ENCODE results near the gene C7orf25. TPM values are rescaled to one million over a fixed set of nuclear protein-coding genes. Genes with fewer than 3 reads are reported as not detected.

C7orf25 gene
- total and polyA plus RNA-seq, 10 of the 15 experiments (the other 5 are each of a cell fraction or from before 2014, with no cell fraction given) = 0.63 to 3.2 (median 1.7) TPM

GRCh38 chr7:42950417-42950816 is 38.5 kb upstream of the C7orf25 start:
- Histone ChIP-seq H3K79me2 (ENCODE audit: control insufficient read depth, insufficient read depth, low read length) (no peaks in the 10 kb centered on the region), H3K27me3 (replicated peaks in 1 of 2; ENCODE audit: control insufficient read depth in 2 of 2, insufficient read depth in 2 of 2, low read length in 1 of 2) (no peaks in the 10 kb centered on the region), H3K9ac (ENCODE audit: control insufficient read depth, insufficient read depth, low read length) (no peak overlapping the region), H2AFZ (ENCODE audit: control insufficient read depth, low read depth, low read length) (no peak overlapping the region), H3K4me3 (no peak overlapping the region), H3K27ac (ENCODE audit: control insufficient read depth, insufficient read depth) (no peak overlapping the region), H3K4me2 (ENCODE audit: control insufficient read depth, insufficient read depth) (no peak overlapping the region), H4K20me1 (ENCODE audit: control insufficient read depth, insufficient read depth) (no peaks in the 10 kb centered on the region), H3K4me1 (ENCODE audit: control insufficient read depth, insufficient read depth, low read length) (peaks cover 1% of the 10 kb centered on the region; the same call in 1 of the 2 replicates), H3K36me3 (ENCODE audit: control insufficient read depth in 2 of 2, insufficient read depth in 2 of 2, low read length in 1 of 2) (no peaks in the 10 kb centered on the region), H3K9me3 (replicated peaks; ENCODE audit: control insufficient read depth, insufficient read depth, low read length) (no peaks in the 10 kb centered on the region; the same call in 2 of the 3 replicates)
- no peak for ATAC-seq
- in situ Hi-C loops (cut with MboI) (no loop called here), intact Hi-C loops (cut with micrococcal nuclease; ENCODE audit: unreplicated experiment) (no loop called here)
- BruUV-seq (replicated peaks) = no TSS peak
- POLR2A ChIA-PET = no interaction called here
- no peak for FAIRE-seq
- TF ChIP-seq NFIC (IDR thresholded peaks at IDR 0.05; ENCODE audit: low read depth, low read length) (no peak), CEBPZ (IDR thresholded peaks at IDR 0.05; ENCODE audit: low read depth, low read length) (no peak), ZBED1 (IDR thresholded peaks at IDR 0.05; ENCODE audit: borderline replicate concordance) (no peak), SPI1 (IDR thresholded peaks at IDR 0.05; ENCODE audit: borderline replicate concordance, insufficient read depth, low read depth, low read length) (no peak), TCF12 (IDR thresholded peaks at IDR 0.05; ENCODE audit: low read depth, low read length) (no peak), CHD4 (IDR thresholded peaks at IDR 0.05) (no peak), STAT3 (IDR thresholded peaks at IDR 0.05; ENCODE audit: low read depth, low read length) (no peak), EED (IDR thresholded peaks at IDR 0.05; ENCODE audit: low read depth) (no peak), NR2C2 (IDR thresholded peaks at IDR 0.05; ENCODE audit: borderline replicate concordance, control insufficient read depth, insufficient read length, low read depth) (no peak), E2F8 (IDR thresholded peaks at IDR 0.05; ENCODE audit: low read depth, partially characterized antibody) (no peak), BCL3 (IDR thresholded peaks at IDR 0.05; ENCODE audit: borderline replicate concordance, insufficient read depth, low read depth, low read length, poor library complexity, severe bottlenecking) (no peak), CREM (IDR thresholded peaks at IDR 0.05; ENCODE audit: low read depth) (no peak)
- RAD21 ChIA-PET (ENCODE audit: unreplicated experiment) = interaction anchor here (1.3 kb wide), 1 partner anchor 10 kb away, joined by 5 read pairs; no protein-coding TSS in a partner anchor
- SMC1A ChIA-PET (ENCODE audit: uncharacterized antibody, unreplicated experiment) = interaction anchor here (1.0 to 2.0 kb wide), 2 partner anchors 9 to 10 kb away, joined by 4 to 8 read pairs; no protein-coding TSS in a partner anchor
- CTCF ChIA-PET = interaction anchor here (0.7 to 1.3 kb wide), 4 partner anchors 9 to 158 kb away, joined by 3 to 4 read pairs (median 3); no protein-coding TSS in a partner anchor
- 33% methylated on average over 3 of the region's 3 CpGs for WGBS (ENCODE audit: insufficient coverage, insufficient replicate concordance, low lambda C conversion rate, missing lambda C conversion rate)
- no peak for DNase-seq (ENCODE audit: low read depth, low spot score)

Measured in GM12878 (cell line).